GM18517 (cell line): ENCODE measurements around the gene ABCC4.

Experiments used
- ATAC-seq: cut with Tn5 transposase; IDR thresholded peaks from one replicate; pipeline ENCODE4 v1.9.1; 2021; ENCODE audit warnings: mild to moderate bottlenecking, moderate library complexity; ENCODE audit not compliant: unreplicated experiment

Gene ABCC4

DNA sequence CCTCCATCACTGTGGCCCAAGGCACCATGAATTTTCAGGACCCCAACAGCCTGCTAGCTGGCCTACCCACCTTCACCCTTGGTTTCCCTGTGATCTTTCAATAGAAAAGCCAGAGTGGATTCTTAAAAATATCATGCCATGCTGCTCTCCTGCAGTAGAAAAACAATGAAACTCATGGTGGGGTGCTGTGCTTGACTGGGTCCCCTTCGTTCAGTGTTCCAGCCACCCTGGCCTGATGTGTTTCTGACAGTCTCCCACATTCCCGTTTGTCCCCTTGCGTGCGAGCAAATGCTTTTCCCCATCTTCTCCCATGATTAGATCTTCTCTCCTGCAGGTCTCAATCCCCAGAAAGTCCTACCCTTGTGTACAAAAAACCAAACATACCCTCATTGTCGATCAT lies 43.2 kb downstream of the ABCC4 start:
- ATAC-seq = no peak

DNA sequence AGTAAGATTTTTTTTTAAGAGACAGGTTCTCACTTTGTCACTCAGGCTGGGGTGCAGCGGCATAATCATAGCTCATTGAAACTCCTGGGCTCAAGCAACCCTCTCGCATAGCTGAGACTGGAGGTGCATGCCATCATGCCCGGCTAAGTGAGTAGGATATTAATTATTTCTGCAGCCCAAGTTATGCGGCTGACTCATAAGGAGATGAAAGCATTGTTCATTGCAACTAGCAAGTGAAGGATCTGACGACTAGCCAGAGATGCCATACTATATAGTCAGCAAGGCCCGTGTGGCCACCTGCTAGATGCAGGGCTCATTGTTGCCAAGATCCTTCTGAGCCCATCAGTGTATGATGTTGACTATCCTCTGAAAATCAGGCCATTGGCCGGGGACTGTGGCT lies 45.2 kb downstream of the ABCC4 start:
- no peak for ATAC-seq

DNA sequence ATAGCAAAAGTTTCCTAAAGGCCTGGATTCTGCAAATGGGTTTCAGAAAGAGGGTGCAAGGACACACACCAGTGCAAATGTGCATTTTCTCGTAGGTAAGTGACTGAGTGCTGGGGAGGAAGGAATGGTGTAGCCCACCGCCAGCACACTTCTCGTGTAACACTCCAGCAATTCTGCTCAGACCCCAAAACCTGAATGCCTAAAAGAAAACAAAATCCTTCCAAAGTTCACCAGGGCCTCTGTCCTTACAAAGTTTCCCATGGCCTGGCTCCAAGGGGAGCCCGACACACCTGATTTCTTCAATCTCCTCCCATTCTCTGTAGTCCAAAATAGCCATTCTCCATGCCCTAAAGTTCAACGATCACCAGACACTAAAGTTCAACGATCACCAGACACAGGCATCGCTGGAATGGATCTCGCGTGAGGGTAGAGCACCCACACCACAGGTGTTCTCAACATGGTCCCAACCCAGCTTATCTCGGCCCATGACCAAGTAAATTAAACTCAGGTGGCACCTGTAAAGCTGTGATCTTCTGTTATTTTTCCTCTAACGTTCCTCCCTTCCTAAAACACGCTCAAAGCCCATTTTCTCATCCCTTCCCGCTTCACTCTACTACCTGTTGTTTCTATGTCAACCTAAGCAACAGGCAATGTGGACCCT lies 46.0 kb downstream of the ABCC4 start:
- ATAC-seq = no peak

DNA sequence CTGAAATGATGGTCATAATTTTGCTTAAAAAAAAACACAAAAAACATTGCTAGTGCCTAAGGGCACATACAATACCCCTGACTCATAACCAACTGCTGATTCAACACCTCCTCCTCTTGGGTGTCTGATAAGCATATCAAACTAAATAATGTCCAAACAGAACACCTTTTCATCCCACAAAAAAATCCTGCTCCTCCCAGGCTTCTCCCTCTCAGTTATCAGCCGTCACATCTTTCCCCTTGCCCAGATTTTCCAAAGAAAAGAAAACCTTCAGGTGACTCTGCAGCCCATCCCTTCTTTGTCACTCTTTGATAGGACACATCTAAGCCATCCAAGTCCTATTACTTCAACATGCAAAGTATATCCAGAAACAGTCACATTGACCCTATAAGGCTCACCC lies 46.9 kb downstream of the ABCC4 start:
- ATAC-seq = no peak

DNA sequence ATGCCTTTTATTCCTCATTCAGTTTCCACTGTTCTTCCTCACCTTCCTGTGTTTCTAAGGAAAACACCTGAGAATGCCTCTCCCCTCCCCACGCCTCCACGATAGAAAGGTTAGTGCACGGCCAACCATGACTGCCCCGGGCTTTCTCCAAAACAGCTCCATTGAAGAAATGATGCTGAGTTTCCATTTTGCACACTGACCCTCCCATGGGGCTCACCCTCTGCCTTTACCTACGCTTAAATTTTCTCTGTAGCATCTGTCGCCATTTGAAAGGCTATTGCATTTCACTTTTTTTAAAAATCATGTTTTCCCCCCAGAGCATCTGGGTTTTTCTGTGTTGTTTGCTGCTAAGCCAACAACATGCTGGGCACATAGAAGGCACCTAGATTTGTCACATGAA lies 48.2 kb downstream of the ABCC4 start:
- no peak for ATAC-seq

DNA sequence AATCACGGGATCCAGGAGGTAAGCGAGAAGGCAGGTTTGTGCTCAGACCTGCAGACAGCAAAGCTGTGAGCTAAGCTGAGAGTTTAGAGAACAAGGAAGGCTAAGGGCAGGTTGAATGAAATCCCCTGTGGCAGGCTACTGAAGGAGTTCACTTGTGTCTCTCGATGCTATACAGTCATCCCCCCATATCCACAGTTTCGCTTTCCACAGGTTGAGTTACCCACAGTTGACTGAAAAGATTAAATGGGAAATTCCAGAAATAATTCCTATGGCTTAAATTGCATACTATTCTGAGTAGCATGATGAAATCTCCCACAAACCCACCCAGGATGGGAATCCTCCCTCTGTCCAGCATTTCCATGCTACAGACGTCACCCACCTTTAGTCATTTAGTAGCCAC lies 49.6 kb downstream of the ABCC4 start:
- ATAC-seq = peak; percentile 42

DNA sequence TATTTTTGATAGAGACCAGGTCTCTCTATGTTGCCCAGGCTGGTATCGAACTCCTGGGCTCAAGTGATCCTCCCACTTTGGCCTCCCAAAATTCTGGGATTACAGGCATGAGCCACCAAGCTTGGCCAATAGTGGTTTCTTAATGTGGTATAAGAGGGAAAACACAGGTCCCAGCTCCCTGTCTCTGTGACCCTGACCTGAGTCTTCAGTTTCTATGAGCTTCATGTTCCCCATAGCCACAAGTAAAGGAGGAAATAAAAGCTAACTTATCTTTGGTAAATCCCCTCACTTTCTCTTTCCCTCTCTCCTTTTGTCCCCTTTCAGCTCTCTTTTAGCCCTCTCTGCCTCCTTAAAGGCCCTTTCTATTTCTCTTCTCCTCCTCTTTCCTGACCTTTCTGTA lies 50.3 kb downstream of the ABCC4 start:
- no peak for ATAC-seq

DNA sequence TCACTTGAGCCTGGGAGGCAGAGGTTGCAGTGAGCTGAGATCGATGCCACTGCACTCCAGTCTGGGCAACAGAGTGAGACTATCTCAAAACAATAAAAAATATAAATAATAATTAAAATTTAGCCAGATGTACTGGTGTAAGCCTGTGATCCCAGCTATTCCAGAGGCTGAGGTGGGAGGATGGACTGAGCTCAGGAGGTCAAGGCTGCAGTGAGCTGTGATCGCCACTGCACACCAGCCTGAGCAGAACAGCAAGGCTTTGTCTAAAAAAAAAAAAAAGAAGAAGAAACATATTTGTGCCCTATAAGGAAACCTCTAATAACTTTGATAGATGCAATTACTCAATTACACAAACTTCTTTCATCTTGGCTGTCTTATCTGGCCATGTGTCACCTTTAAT lies 52.3 kb downstream of the ABCC4 start:
- no peak for ATAC-seq

DNA sequence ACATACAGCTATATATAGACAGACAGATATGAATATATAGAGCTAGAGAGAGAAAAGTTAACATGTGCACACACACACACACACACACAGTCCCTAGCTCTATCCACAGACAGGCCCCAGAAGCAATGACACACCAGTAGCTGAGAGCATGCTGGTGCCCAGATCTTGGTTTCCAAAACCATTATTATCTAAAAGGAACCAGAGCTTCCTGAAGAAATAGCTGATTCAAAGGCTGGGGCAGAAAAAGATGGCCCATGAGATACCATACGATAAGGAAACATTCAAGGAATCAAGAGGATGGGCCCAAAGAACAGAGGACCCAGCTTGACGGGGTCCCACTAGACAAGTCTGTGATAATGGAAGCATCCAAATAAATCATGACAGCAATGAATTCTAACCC lies 53.4 kb downstream of the ABCC4 start:
- no peak for ATAC-seq

DNA sequence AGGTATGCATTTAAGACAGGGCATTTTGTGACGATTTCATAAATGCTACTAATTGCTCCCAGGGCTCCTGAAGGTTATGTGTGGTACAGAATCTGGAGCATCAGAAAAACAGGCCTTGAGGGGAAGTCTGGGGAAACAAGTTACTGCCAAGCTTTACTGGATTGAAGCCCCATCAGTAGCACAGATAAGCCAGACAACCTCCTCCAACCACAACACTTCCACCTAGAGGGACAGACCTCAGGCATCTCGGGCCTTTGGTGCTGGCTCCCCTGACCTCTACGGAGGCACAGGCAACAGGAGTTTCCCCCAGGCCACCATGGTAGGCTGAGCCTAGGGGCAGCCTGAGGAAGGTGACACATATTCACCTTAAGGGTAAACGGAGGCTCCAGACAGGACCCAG lies 54.1 kb downstream of the ABCC4 start:
- ATAC-seq = no peak

DNA sequence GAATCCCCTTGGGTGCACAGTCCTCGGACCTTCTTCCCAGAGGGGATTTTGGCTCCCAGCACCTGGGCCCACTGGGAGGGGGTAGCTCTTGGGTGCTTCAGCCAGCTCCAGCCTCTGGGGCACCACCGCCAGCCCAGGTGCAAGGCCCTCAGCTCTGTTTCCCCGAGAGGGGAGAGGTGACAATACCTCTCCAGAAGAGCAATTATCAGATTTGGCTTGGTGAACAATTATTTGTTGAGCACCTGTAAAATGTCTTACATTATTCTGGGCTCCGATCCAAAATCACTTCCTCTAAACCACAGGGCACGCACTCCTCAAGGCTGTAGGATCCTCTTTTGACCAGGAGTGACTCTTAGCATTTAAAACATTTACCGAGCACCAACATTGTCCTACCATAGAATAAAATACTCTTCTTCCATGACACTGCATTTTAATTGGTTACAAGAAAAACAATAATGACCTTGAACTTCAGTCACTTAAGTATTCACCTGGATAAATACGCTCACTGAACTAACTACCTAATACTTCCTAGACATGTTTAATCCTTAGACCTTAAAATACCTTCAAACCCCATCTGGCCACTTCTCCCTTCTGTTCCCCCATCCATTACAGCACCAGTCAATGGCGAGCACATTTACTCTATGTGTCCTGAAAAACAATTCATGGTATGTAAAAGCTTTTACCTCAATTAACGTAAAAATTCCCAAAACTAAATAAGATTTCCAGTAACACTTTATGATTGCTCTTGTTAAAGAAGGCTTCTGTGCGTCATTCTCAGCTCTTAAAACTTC lies 54.8 kb downstream of the ABCC4 start:
- no peak for ATAC-seq

DNA sequence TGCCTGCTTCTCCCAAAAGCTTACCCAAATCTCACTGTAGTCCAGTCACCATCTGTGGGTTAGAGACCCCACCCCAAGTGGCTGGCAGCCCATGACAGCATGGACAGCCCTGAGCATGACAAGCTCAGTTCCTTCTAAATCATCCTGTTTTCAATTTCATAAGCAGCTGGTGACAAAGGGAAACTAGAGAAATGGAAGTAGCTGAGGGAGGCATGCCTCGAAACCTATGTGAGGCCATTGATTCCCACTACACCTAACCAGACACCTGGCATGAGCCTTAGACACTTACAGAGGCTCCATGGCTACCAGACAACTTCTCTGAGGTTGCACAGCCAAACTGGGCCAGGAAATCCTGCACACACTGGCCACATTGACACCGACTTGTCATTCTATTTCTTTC lies 56.2 kb downstream of the ABCC4 start:
- ATAC-seq = peak; percentile 45

DNA sequence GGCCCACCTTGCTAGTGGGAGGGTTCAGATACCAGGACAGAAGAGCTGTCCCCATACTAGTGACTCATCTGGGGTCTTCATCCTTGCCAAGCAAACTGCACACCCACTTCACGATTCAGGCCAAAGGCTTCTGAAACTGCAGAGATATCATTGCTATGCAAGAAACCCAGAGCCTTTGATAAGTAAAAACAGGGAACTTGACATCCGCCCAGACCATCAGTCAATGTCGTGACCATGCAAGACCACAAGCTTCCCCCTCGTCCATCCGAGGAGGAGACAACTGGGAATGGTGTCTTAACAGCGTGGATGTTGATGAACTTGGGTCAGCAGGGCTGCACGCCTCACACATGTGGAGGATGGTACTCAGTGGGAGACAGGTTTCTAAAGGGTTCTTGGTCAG lies 58.0 kb downstream of the ABCC4 start:
- no peak for ATAC-seq

DNA sequence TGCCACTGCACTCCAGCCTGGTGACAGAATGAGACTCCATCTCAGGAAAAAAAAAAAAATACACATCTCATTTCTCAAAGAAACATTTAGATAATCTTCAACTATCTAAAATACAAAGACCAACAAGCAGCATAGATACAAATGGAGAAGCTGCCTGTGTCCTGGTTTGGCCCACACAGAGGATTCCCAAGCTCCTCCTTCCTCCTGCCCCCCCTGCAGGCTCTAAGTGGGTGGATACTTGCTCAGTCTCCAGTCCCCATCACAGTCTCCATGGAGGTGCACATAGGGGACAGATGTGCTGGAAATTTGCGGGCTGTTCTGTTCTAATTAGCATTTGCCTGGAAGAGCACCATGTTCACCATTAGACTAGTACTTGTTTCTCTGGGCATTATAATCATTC lies 59.9 kb downstream of the ABCC4 start:
- no peak for ATAC-seq

DNA sequence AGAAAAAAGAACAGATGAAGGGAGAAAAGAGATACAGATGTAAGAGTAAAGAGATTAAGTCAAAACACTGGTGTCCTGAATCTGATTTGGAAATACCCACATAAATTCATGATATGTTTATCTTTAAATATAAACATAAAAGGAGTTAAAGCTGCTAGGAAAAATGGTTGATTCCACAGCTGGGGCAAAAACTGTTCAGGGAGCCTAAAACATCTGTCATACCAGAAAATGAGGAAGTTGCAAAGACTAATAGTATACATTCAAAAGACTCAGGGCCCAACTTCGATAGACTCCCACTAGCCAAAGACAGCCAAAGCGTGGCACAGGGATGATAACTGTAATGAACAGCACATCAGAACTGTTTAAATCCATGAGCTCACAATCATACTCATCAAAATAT lies 62.0 kb downstream of the ABCC4 start:
- peak; percentile 70 for ATAC-seq

DNA sequence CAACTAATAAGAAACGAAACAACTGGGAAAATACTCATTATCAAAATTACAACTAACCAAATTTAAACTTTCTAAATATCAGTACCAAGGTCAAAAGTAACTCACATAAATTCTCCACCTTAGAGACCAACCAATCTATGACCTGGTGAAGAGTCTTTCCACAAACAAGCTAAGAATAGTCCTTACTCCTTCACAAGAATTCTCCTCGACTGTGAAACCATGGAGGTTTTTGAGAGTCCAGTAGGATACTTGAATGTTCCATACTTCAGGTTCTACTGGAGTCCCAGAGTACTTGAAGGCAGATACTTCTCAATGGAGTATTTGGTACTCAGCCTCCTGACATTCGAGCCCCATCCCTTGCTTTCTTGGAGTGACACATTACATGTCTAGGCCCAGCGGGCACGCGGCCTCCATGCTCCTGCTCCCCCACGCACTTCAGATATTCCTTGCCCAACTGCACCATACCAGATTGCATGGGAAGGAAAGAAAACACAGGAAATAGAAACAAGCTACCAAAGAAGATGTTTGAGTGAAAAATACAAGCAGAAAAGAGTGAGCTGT lies 63.9 kb downstream of the ABCC4 start:
- ATAC-seq = no peak

DNA sequence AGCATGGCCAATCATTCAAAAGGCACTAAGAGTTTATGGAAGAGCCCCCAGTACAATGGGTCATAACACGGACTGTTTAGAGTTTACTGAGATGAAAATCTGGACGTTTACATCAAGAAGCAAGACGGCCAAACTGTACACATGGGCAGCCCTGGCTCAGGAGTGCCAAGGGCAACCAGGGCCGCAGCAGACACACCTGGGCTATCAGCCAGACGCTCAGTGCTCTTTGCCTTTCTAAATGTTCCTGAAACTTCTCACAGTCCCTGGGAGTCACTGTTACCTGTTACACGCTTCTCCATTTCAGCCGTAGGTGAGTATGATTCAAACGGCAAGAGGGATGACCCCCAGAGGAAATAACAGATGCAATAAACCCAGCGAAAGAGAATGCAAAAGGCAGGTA lies 64.5 kb downstream of the ABCC4 start:
- no peak for ATAC-seq

DNA sequence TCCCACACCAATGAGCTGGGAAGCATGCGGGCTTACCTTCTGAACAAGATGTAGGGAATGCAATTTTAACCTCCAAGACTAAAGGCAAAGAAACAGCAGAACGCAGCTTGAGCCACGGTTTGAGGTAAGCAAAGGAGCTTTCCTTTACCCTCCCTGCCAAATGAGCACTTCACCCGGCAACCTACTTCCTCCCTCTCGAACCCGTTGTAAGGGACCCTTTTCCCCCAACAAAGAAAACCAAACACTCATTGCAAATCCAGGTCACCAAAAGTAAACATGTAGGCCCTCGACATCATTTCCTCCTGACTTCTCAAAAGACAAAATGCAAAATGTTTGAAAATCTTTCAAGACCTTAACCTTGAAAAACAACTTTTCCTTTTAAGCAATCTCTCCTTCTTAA lies 65.3 kb downstream of the ABCC4 start:
- no peak for ATAC-seq

DNA sequence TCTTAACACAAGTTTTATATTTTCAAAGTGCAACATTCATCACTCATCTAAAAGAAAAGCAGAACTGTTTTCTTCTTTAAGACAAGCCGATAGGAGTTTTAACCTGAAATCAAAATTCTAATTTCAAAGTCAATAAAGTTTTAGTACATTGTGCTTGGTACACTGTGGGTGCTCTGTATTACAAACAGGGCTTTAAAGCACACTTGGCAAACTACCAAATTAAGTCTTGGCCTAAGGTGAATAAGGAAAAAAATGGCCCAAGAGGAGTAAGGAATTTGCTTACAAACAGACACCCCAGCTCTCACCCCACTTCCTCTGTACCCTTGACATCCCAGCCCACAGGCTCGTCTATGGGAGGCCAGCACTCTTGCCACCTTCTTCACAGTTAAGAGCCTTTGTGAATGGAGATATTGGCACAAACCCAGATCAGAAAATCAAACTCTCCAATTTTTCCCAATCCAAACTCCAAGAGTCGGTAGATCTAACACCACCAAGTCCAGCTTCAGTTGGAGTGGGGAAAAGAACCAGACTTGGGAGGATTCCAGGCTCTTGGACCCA lies 66.0 kb downstream of the ABCC4 start:
- no peak for ATAC-seq

DNA sequence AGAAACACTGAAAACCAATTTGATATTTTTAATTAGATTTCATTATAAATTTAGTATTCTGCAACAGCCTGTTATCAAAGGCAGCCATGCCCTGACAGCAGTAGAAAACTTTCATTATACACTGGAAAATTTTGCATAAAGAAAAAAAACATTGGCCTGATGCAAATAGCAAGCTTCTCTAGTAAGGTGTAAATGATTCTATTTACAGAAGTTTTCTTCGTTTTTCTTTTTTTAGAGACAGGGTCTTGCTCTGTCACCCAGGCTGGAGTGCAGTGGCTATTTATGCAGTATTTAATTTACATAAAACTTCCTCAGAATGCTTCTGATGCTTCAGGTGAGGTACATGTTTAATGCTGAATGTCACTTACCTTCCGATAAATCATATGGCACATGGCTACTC lies 67.0 kb downstream of the ABCC4 start:
- ATAC-seq = peak; percentile 89

DNA sequence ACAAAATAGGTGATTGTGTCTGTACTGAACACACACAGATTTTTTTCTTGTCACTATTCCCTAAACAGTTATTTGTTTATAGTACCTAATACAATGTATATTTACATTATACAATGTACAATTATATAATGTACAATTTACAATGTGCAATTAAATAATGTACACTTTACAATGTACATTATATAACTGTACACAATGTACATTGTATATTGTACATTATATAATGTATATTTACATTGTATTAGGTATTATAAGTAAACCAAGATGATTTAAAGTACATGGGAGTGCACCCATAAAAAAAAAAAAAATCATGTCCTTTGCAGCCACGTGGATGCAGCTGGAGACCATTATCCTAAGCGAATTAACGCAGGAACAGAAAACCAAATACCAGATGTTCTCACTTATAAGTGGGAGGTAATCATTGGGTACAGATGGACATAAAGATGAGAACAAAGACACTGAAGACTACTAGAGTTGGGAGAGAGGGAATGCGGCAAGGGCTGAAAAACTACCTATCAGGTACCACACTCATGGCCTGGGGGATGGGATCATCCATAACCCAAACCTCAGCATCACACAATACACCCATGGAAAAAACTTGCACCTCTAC lies 68.1 kb downstream of the ABCC4 start:
- ATAC-seq = no peak

DNA sequence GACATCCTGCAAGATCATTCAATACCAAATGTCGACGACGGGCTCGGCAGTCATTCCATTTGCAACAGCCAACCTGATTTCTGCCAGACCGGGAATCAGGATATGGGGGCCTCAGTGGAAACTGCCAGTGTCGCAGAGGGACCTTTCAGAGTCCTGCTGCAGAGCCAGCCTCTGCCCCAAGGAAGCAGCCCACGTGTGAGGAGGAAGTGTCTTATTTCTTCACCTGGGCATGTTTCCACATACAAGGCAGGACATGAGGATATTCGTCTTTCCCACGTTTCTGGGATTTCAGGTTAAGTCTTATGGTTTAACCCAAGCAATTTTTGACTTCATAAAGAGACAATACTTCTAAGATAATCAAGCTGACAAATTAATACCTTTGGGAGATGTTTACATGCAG lies 69.9 kb downstream of the ABCC4 start:
- no peak for ATAC-seq
